Adipocyte (in vitro differentiated cells): ENCODE results near the gene CPM.

Experiments used
- DNase-seq: peaks from one replicate; pipeline ENCODE4 v3.0.0-alpha.2; 2015; ENCODE audit warnings: low read depth
- H3K27me3 ChIP-seq: replicated peaks from 2 replicates; pipeline ENCODE4 v1.7.0; 2013; ENCODE audit warnings: mild to moderate bottlenecking, low read length, moderate library complexity; ENCODE audit not compliant: control insufficient read depth, insufficient read depth
- H3K36me3 ChIP-seq: 2 replicates; pipeline ENCODE4 v1.7.0; 2013; ENCODE audit warnings: low read length, mild to moderate bottlenecking, moderate library complexity; ENCODE audit not compliant: control insufficient read depth, insufficient read depth, severe bottlenecking
- H3K4me1 ChIP-seq: 2 replicates; pipeline ENCODE4 v1.7.0; 2013; ENCODE audit warnings: mild to moderate bottlenecking, low read length, moderate library complexity; ENCODE audit not compliant: control insufficient read depth, insufficient read depth
- H3K4me3 ChIP-seq: 2 replicates; pipeline ENCODE4 v1.7.0; 2013; ENCODE audit warnings: mild to moderate bottlenecking, low read length, moderate library complexity
- H3K9ac ChIP-seq: 2 replicates; pipeline ENCODE4 v1.7.0; 2013; ENCODE audit warnings: mild to moderate bottlenecking, low read length, moderate library complexity
- H3K9me3 ChIP-seq: 2 replicates; pipeline ENCODE4 v1.7.0; 2013; ENCODE audit warnings: mild to moderate bottlenecking, low read length, moderate library complexity; ENCODE audit not compliant: control insufficient read depth

Gene CPM

GRCh38 chr12:68932961-68933893 lies at the start of gene CPM:
Gene CPM (minus strand): TSS chr12:68933171. CDS start chr12:68932837, 334 bp downstream.
- no peaks in the 10 kb centered on the region for H3K27me3 ChIP-seq
- H3K9me3 ChIP-seq = peaks cover 2% of the 10 kb centered on the region
- peak; percentile 86 for DNase-seq
- peaks cover 24% of the 10 kb centered on the region for H3K36me3 ChIP-seq
- H3K4me3 ChIP-seq = peak within 1 kb of the TSS; percentile 96
- H3K9ac ChIP-seq = peak within 1 kb of the TSS; percentile 84
- H3K4me1 ChIP-seq = peaks cover 32% of the 10 kb centered on the region

GRCh38 chr12:68981516-68981915 lies 48.5 kb upstream of the CPM start:
- H3K27me3 ChIP-seq = no peaks in the 10 kb centered on the region
- no peaks in the 10 kb centered on the region for H3K4me1 ChIP-seq
- H3K9ac ChIP-seq = no peak overlapping the region
- H3K9me3 ChIP-seq = no peaks in the 10 kb centered on the region
- no peaks in the 10 kb centered on the region for H3K36me3 ChIP-seq
- no peak overlapping the region for H3K4me3 ChIP-seq
- DNase-seq = no peak

- H3K9ac ChIP-seq = no peak overlapping the region
- H3K27me3 ChIP-seq = no peaks in the 10 kb centered on the region
- no peak for DNase-seq
- H3K9me3 ChIP-seq = no peaks in the 10 kb centered on the region
- H3K4me3 ChIP-seq = no peak overlapping the region
- H3K4me1 ChIP-seq = no peaks in the 10 kb centered on the region
- H3K36me3 ChIP-seq = no peaks in the 10 kb centered on the region
Measured at GRCh38 chr12:68980476-68981212, 47.7 kb upstream of the CPM start.

- H3K9ac ChIP-seq = no peak overlapping the region
- H3K4me3 ChIP-seq = no peak overlapping the region
- DNase-seq = no peak
- H3K4me1 ChIP-seq = no peaks in the 10 kb centered on the region
- no peaks in the 10 kb centered on the region for H3K9me3 ChIP-seq
- H3K36me3 ChIP-seq = no peaks in the 10 kb centered on the region
- H3K27me3 ChIP-seq = no peaks in the 10 kb centered on the region
Measured at GRCh38 chr12:68978678-68979077, 45.7 kb upstream of the CPM start.

GRCh38 chr12:68977909-68978610 lies 45.1 kb upstream of the CPM start:
- no peak overlapping the region for H3K9ac ChIP-seq
- no peaks in the 10 kb centered on the region for H3K9me3 ChIP-seq
- no peaks in the 10 kb centered on the region for H3K36me3 ChIP-seq
- no peak overlapping the region for H3K4me3 ChIP-seq
- no peaks in the 10 kb centered on the region for H3K27me3 ChIP-seq
- no peak for DNase-seq
- H3K4me1 ChIP-seq = no peaks in the 10 kb centered on the region

GRCh38 chr12:68977335-68977734 lies 44.4 kb upstream of the CPM start:
- no peak for DNase-seq
- Histone ChIP-seq H3K4me3 (no peak overlapping the region), H3K27me3 (no peaks in the 10 kb centered on the region), H3K9ac (no peak overlapping the region), H3K4me1 (no peaks in the 10 kb centered on the region), H3K36me3 (no peaks in the 10 kb centered on the region), H3K9me3 (no peaks in the 10 kb centered on the region)

- no peak for DNase-seq
- no peaks in the 10 kb centered on the region for H3K9me3 ChIP-seq
- no peaks in the 10 kb centered on the region for H3K36me3 ChIP-seq
- no peaks in the 10 kb centered on the region for H3K27me3 ChIP-seq
- no peak overlapping the region for H3K4me3 ChIP-seq
- peaks cover 5% of the 10 kb centered on the region for H3K4me1 ChIP-seq
- no peak overlapping the region for H3K9ac ChIP-seq
Measured at GRCh38 chr12:68976395-68976841, 43.4 kb upstream of the CPM start.

GRCh38 chr12:68975811-68976210 lies 42.8 kb upstream of the CPM start:
- Histone ChIP-seq H3K9me3 (no peaks in the 10 kb centered on the region), H3K4me3 (no peak overlapping the region), H3K9ac (no peak overlapping the region), H3K27me3 (no peaks in the 10 kb centered on the region), H3K4me1 (peaks cover 9% of the 10 kb centered on the region), H3K36me3 (no peaks in the 10 kb centered on the region)
- no peak for DNase-seq

GRCh38 chr12:68972595-68972994 lies 39.6 kb upstream of the CPM start:
- no peak overlapping the region for H3K4me3 ChIP-seq
- DNase-seq = no peak
- H3K27me3 ChIP-seq = no peaks in the 10 kb centered on the region
- H3K9me3 ChIP-seq = no peaks in the 10 kb centered on the region
- H3K9ac ChIP-seq = no peak overlapping the region
- peaks cover 21% of the 10 kb centered on the region for H3K4me1 ChIP-seq
- no peaks in the 10 kb centered on the region for H3K36me3 ChIP-seq

- peak; percentile 9 for DNase-seq
- H3K4me1 ChIP-seq = peaks cover 21% of the 10 kb centered on the region
- H3K4me3 ChIP-seq = no peak overlapping the region
- H3K9me3 ChIP-seq = no peaks in the 10 kb centered on the region
- H3K9ac ChIP-seq = no peak overlapping the region
- H3K27me3 ChIP-seq = no peaks in the 10 kb centered on the region
- no peaks in the 10 kb centered on the region for H3K36me3 ChIP-seq
Measured at GRCh38 chr12:68971404-68971803, 38.4 kb upstream of the CPM start.

GRCh38 chr12:68970951-68971350 lies 38.0 kb upstream of the CPM start:
- H3K27me3 ChIP-seq = no peaks in the 10 kb centered on the region
- H3K36me3 ChIP-seq = no peaks in the 10 kb centered on the region
- DNase-seq = no peak
- H3K4me3 ChIP-seq = no peak overlapping the region
- no peaks in the 10 kb centered on the region for H3K9me3 ChIP-seq
- H3K9ac ChIP-seq = no peak overlapping the region
- peaks cover 21% of the 10 kb centered on the region for H3K4me1 ChIP-seq
